NCI-H2171 (cell line): ENCODE data around the gene PARP11.
A peak's percentile ranks its signal among the peaks of the same experiment; 100 is the strongest.

ENCODE experiments used
- DNase-seq: peaks from one replicate; lab custom pipeline; 2025; lab: John Stamatoyannopoulos, UW

The PARP11 gene

GRCh38 chr12:3821441-3821840, 51.8 kb downstream of the PARP11 start:
- DNase-seq, result no peak

- no peak for DNase-seq
These were observed 53.1 kb downstream of the PARP11 start for GRCh38 chr12:3820122-3820521.

DNA sequence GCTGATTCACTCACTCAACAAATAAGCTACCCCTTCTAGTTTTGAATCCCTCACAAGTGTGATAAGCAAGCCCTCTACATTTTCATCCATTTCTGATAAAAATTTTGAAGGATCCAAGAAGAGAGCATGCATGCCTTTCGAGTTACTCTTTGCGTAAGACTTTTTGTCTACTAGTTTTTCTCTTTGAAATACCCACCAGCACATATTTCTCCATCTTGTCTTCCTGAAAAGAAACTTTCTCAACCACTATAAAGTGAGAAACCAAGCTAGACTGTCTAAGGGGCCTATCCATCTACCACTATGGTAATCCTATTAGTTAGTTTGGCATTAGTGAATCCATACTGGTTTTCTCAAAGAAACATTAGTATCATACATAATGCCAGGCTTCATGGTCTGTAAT, 56.9 kb downstream of the PARP11 start:
- DNase-seq, result no peak

DNA sequence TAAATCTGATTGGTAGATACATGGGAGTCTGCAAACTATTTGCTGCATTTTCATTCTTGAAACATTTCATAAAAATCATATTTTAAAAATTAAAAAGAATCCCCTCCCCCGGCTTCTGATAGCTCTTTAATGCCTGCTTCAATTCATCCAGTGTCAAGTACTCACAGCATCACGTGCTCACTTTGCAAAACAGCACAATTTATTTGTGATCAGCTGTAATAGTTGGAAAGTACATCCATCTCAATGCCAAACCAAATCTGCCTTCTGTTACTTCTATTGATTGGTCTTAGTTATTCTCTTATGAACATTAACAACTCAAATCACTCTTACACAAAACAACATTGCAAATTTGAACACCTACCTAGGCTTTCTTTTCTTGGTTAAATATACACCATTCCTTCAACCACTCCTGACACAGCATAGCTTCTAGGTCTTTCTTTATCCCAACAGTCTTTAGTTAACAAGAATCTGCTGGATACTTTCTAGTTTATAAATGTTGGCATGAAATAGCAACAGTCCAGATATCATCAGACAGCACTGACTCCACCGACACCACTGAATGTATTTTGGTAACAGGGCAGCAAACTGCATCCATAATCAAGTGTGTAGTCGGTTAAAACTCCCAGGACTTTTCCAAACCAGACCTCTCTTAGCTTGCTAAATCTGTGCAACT, 58.0 kb downstream of the PARP11 start:
- no peak for DNase-seq

DNA sequence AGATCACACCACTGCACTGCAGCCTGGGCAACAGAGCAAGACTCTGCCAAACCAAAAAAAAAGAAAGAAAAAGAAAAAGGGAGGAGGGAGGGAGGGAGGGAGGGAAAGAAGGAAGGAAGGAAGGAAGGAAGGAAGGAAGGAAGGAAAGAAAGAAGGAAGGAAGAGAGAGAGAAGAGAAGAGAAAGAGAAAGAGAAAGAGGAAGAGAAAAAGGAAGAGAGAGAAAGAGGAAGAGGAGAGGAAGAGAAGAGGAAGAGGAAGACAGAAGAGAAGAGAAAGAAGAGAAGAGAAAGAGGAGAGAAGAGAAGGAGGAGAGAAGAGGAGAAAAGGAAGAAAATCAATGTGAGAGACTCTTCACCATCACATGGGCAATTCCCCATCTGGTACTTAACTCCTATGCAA, 62.7 kb downstream of the PARP11 start:
- DNase-seq, result peak; percentile 29

GRCh38 chr12:3810016-3810370, 63.2 kb downstream of the PARP11 start:
- no peak for DNase-seq

GRCh38 chr12:3809357-3810015, 63.7 kb downstream of the PARP11 start:
- no peak for DNase-seq

DNA sequence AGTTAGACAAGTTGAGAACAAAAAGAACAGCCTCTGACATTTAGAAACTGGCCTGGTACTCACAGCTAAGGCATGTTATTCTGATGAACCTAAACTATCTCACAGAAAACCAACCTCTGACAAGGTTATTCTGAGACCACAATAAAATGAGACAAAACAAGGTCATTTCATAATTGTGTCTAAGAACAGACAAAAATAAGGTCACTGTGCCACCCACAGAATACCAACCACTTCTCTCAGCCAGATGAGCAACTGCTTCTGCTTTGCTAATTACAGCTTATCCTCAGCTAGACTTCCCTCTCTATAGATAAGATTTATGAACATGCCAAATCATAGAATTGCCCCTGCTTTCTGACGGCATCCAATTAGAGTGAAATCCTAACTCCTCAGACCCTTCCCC, 68.1 kb downstream of the PARP11 start:
- DNase-seq, result no peak

DNA sequence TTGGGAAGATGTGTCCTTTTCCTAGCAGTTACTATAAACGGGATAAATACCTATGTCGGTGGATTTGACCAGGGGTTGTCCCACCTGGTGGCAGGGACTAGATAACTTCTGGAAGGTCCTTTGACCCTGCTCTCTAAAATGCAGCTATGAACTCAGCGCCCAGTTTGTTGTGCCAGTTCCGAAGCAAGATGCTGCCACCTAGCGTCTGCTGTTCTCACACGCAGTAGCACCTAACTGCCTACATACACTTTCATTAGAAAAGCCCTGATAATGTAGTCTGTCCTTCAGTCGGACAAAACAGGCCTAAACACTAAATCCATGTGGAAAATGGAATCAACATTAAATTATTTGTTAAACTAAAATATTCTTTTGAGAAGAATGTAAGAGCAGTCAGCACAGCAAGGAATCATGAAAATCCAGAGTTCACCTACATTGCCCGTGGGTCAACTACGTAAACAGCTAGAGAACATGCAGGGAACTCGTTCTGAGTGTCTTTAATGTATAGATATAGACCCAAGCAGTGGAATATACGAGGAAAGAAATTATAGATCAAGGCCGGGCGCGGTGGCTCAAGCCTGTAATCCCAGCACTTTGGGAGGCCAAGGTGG, 69.2 kb downstream of the PARP11 start:
- peak; percentile 86 for DNase-seq

- DNase-seq, result no peak
These were observed 70.5 kb downstream of the PARP11 start for GRCh38 chr12:3802721-3803120.

GRCh38 chr12:3797531-3798048, 75.6 kb downstream of the PARP11 start:
- DNase-seq, result no peak

- peak; percentile 93 for DNase-seq
These were observed 77.6 kb downstream of the PARP11 start for GRCh38 chr12:3795492-3796133.

GRCh38 chr12:3795066-3795465, 78.1 kb downstream of the PARP11 start:
- no peak for DNase-seq

DNA sequence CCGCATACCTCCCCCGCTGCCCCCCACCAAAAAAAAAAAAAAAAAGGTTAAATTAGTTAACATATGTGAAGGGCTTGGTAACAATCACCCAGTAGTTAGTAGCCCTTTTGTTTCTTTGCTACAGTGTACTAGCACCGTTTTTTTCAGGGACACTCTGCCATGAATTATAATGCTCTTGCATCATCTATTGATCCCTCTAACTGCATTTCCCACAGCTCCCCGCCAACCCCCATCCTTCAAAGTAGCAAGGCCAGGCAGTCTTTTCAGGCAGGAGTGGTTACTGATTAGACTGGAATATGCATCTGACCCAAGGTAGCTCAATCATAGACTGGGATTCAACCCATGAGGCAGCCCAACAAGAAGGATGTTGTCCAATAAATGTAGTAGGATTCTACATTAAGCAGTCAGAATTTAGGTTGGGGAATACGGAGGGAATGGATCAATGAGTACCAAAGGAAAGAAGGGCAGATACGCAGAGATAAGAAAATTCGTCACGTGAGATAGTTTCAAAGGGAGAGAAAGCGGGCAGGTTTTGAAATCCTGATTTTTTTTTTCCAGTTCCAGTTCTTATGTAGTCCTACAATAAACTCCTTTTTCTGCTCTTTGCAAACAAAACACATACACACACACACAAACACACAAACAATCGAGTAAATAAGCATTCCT, 80.4 kb downstream of the PARP11 start:
- no peak for DNase-seq

DNA sequence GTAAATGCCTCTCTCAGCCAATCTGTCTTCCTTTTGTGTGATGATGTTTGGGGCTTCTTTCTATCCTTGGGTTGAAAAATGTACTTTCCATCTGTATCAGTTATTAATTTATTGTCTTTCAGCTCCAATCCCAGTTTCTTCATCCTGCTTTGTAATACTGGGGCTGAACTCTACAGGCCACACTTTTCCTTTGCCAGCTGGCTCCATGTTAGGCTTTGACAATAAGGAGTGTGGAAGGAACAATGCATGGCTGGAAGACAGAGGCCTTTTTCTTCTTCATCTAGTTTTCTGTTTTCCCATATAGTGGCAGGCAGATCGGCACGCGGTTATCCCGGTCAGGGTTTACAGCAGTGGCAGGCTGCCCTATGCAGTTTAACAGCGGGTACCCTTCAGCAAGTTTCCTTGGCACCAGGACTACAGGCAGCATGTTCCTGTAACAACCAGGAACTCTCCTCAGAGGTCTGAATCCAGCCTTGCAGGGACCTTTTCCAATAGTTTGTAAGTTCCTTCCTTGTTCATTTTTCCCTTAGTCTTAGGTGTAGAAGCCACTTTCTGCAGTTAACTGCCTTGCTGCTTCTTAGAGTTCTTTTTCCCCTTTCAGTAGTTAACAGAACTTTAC, 81.8 kb downstream of the PARP11 start:
- DNase-seq, result no peak

GRCh38 chr12:3790642-3791041, 82.6 kb downstream of the PARP11 start:
- no peak for DNase-seq

DNA sequence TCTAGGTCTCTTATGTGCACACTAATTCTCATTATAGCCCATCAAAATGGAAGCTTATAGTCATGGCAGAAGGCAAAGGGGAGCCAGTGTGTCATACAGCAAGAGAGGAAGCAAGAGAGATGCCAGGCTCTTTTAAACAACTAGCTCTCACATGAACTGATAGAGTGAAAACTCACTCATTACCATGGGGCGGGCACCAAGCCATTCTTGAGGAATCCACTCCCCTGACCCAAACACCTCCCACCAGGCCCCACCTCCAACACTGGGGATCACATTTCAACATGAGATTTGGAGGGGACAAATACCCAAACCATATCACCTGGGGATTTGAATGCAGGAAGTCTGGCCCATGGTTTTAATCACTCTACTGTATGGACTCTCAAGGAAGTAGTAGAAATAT, 83.4 kb downstream of the PARP11 start:
- no peak for DNase-seq

GRCh38 chr12:3777206-3777809, 95.9 kb downstream of the PARP11 start:
- peak; percentile 79 for DNase-seq

- no peak for DNase-seq
These were observed 97.7 kb downstream of the PARP11 start for GRCh38 chr12:3775385-3776035.

GRCh38 chr12:3772380-3772779, 100.8 kb downstream of the PARP11 start:
- no peak for DNase-seq

GRCh38 chr12:3771853-3772252, 101.3 kb downstream of the PARP11 start:
- no peak for DNase-seq
